Measurements from ENCODE around the gene FLII.
A peak's percentile ranks its signal among the peaks of the same experiment; 100 is the strongest.

FLII gene

DNA sequence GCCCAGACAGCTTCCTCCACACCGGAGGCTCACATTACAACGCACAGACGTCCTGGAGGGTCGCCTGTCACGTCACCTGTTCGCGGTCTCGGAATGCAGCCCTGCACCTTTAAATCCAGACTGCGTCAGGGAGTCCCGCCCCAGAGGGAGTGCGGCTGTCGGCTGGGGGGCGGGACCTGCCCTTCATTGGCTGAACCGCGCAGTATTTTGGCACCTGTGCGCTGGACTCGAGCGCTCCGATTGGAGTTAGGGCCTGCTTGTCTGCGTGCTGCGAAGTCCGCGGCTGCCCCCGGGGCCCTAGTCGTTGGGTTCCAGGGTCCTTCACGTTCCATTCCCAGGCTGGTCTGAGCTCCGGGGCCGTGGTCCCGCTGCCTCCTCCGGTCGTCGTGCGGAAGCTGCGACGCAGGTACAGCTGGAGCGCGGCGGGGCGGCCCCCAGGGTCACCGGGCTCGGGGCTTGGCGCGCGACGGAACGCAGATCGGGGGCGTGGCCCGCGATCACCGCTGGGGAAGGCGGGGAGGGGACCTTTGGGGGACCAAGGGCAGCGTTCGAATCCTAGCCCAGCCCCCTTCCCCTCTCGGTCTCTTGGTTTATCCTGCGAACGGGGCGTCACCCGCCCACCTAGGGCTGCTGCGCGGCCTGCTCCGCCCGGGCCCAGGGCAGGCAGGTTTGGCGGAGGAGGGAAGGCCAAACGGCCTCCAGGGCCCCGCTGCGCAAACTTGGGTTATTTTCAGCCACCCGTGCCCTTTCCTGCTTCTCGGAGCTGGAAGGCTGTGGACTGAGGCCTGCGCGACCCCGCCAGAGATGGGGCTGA lies 2.0 kb upstream of the FLII start, which contains the start of gene MIEF2:
TSS of gene MIEF2 (plus strand) at position 331 of the 814 bp plus-strand sequence. CDS start 2,059 bp downstream, outside the sequence.
- peak; percentile 91 for DNase-seq (ENCODE audit: low read depth)

- no peak for DNase-seq (ENCODE audit: low read depth)
Measured at GRCh38 chr17:18259621-18260331, 1.2 kb upstream of the FLII start.

- DNase-seq (ENCODE audit: low read depth) = peak; percentile 74
Measured at GRCh38 chr17:18257982-18258355, 569 bp downstream of the FLII start.

- DNase-seq (ENCODE audit: low read depth) = no peak
Measured at GRCh38 chr17:18257268-18257981, 1.1 kb downstream of the FLII start.

DNA sequence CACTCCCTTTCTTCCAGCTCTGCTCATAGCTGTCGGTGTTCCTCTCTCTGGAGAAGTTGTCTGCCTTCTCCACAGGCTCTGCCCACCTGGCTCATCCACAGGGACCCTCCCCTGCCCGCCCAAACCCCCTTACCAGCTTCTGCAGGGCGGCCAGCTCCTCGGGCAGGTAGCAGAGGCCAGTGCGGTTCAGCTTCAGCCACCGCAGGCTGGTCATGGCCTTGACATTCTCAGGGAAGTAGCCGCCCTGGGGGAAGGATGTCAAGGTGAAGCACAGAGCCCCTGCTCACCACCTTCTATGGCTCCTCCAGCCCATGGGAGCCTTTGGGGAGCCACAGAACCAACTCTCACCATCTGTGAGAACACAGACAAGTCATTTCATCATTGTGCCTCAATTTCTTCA lies 1.8 kb downstream of the FLII start:
- no peak for DNase-seq (ENCODE audit: low read depth)

- DNase-seq (ENCODE audit: low read depth) = no peak
Measured at GRCh38 chr17:18256351-18256750, 2.2 kb downstream of the FLII start.

- DNase-seq (ENCODE audit: low read depth) = no peak
Measured at GRCh38 chr17:18254888-18255649, 3.5 kb downstream of the FLII start.

DNA sequence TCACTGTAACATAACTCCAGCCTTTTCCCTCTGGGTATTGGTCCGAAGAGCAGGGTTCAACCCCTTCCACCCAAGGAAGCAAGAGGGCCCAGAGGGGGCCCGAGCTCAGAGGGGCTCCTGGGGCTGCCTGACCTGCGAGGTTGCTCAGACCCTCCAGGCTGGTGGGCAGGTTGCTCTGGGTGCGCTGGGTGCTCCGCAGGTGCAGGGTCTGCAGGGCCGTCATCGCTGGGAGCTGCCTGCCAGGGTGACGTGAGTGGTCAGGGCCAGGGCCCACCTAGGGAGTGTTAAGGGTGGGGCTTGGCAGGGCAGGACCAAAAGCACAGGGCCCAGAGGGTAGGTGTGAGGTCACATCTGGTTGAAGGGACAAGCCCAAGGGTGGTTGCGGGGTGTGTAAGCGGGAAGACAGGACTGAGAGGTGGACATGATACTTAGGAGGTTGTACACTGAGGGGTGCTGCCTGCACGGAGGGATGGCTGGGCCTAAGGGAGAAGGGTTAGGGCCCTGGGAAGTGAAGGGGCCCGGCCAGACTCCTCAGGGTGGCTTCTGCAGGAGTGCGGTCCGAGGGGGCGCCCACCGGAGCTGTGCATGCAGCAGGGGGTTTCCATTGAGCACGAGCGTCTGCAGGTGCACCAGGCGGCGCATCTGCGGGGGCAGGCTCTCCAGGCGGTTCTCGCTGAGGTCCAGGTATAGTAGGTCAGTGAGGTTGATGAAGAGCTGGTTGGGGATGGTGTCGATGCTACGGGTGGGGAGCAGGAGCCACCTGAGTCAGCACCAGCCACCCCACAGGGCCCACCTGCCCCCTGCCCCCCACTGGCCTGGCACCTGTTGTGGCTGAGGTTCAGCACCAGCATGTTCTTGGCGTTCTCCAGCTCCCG lies 4.4 kb downstream of the FLII start:
- DNase-seq (ENCODE audit: low read depth) = no peak

DNA sequence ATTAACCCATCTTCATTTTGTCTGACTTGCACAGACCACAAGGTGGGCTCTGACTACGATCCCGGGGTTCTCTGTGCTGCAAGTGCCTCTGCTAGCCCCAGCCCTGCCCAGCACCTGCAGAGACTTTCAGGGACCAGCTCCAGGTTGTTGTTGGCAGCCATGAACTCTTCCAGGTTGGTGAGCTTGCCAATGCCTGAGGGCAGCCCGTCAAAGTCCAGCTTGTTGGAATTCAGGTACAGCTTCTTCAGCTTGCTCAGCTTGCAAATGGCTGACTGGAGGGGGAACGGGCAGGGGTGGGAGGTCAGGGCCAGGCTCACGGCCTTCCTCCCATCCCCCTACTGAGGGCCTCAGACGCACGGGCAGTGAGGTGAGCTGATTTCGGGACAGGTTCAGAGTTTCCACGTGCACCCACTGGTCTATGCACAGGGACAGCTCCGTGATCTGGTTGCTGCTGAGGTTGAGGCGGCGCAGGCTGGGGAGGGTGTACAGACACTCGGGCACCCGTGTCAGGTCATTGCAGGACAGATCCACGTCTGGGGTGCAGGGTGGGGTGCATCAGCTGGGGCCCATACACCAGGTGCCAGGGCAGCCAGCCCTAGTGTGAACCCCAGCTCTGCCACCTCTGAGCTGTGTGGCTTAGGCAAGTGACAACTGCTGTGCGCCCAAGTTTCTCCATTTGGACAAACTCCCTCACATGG lies 5.2 kb downstream of the FLII start:
- DNase-seq (ENCODE audit: low read depth) = no peak

DNA sequence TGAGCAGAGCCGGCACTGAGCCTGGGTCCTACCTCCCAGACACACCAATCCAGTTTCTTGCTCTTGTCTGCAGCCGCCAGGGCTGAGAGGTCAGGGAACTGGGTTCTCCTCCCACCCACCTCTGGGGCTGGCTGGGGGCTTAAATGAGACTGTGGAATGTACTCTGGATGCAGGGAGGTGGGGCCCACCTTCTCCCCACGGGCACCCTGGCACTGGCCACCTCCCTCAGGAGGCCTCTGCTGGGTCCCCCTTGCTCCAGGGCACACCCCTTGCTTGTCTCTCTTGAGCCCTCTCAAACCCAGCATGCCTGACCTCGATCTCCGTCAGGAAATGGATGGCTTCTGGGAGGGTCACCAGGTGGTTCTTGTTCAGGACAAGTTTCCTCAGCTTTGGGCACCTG lies 6.4 kb downstream of the FLII start:
- DNase-seq (ENCODE audit: low read depth) = no peak

- no peak for DNase-seq (ENCODE audit: low read depth)
Measured at GRCh38 chr17:18251204-18251603, 7.3 kb downstream of the FLII start.

DNA sequence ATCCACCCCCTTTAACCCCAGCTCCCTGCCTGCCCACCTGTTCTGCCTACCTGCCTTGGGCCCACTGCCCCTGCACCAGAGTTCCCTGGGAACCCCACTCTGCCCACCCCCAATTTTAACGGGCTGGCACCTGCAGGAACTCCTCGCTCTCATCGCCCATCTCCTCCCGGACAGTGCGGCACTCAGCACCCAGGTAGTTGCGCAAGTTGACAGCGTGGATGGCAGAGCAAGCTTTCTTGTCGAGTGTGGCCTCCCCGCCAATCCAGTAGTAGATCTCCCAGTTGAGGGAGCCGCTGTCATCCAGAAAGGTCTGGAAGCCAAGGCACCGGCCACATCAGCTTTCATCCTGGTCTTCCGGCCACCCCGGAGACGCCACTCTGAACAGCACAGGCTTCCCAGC lies 7.8 kb downstream of the FLII start:
- DNase-seq (ENCODE audit: low read depth) = no peak

GRCh38 chr17:18250259-18250658 lies 8.3 kb downstream of the FLII start:
- no peak for DNase-seq (ENCODE audit: low read depth)

DNA sequence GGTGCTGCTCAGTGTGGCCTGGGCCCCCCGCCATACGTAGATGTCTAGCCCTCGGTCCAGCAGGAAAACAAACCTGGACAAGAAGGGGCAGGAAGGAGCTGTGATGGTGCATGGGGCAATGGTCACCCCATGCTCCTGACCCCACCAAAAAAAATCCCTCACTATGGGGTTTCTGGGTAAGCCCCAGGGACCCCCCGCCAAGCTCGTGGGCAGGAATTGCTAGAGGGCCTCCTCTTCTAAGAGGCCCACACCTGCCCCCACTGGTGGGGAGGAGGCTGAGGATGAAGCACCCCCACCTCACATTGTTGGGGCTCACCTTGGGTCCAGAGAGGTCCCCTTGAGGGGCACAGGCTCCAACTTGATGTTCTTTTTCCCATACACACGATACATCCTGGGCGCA lies 9.7 kb downstream of the FLII start:
- no peak for DNase-seq (ENCODE audit: low read depth)

GRCh38 chr17:18248300-18248731 lies 10.2 kb downstream of the FLII start:
- DNase-seq (ENCODE audit: low read depth) = peak; percentile 41

DNA sequence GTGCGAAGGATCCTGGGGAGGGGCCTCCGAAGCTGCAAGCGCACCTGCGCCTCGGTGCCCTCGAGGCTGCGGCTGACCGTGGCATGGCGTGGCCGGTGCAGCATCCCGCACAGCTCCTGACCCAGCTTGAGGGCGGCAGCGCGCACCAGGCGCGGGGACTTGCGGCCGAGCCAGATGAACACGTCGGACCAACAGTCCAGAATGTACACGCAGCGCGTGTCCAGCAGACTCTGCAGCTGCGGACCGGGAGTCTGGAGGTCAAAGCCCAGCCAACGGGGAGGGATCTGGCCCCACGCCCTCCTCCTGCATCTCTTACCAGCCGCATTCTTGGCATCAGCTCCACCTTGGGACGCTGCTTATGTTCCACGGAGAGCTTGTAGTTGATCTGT lies 10.9 kb downstream of the FLII start:
- DNase-seq (ENCODE audit: low read depth) = no peak

DNA sequence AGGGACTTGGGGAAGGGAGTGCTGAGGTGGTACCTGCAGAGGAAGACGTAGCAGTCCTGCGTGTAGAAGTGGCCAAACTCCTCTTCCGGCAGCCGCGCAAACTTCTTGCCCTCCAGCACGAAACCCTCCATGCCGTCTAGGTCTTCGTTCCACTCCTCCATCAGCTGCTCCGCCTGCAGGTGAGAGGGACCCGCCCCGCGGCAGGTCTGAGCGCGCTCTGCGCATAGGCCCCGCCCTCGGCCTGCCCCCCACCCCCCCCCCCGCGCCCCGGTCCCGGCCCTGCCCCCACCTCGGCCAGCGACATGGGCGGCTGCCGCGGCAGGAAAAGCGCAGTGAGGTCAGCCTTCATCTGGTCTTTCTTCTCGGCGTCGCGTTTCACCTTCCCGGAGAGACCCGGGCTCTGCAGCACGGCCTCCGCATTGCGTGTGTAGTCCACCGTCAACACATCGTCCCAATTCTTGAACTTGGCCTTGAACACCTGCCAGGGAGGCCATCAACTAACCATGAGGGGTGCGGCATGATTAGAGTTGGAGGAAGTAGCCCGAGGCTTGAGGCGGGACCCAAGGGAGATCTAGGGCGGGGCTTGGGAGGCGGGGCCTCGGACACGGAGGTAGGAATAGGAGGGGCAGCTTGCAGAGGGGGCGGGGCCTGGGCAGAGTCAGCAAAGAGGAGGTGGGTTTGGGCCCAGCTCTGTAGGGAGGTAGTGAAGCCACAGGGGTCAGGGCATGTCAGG lies 11.5 kb downstream of the FLII start:
- no peak for DNase-seq (ENCODE audit: low read depth)

DNA sequence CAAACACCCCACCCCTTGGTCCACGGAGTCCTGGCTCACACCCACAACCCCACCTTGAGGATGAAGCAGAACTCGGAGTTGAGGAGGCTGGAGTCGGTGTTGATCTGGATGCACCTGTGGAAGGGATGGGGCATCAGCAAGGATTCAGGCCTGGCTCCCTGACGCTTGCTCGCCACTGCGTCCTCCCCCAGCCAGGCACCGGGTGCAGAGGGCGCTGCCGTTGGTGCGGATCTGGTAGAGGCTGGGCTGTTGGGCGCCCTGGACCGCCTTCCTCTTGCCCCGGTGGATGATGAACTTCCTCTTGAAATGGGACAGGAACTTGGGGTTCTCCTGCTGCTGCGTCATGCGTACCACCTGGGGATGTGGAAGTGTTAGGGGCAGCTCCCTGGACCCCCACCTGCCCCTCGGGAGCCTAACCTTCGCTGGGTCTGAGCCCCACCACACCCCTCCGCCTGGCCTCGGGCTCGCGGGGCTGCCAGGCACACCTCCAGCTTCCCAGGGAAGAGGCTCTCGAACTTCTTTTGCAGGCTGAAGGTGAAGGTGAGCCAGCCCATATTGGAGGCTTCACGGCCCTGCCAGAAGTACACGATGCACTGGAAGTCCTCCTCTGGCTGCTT lies 12.3 kb downstream of the FLII start:
- DNase-seq (ENCODE audit: low read depth) = no peak

DNA sequence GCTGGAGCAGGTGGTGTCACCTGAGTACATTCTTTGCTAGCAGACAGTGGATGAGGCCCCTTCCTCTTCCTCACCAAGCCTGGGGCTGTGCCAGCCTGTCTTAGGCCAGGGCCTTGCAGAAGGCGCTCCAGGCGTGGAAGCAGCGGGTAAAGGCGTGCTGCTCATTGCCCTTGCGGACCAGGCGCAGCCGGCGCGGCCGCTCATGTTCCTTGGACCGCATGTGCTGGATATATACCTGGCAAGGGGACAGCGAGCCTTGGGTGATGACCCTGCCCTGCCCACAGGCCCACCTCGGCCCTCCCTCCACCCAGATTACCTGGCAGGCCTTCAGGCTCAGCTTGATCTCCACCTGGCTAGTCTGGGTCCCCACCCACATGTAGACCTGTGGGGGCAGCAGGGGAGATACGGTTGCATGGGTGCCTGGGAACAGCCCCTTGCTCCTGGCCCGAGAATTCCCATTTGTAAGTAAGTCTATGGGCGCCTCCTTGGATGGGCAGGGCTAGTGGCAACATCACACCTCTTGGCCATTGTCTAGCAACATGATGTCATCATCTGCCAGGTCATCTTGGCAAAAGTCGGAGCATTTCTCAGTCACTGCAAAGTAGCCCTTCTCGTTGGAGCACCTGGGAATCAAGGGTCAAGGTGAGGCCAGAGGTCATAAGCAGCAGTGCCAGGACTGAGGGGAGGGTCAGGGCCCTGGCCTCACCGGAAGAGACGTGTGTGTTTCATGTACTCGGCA lies 13.3 kb downstream of the FLII start:
- no peak for DNase-seq (ENCODE audit: low read depth)
